ENCODE data around the gene AVPR2. TPM values are rescaled to one million over a fixed set of nuclear protein-coding genes. Genes with fewer than 3 reads are reported as not detected.
A peak's percentile ranks its signal among the peaks of the same experiment; 100 is the strongest.

The AVPR2 gene
- total RNA-seq, 1 donor from 2014 or later: 0.77 TPM

GRCh38 chrX:153874085-153874365, 30.4 kb upstream of the AVPR2 start:
- TF ChIP-seq CTCF (IDR thresholded peaks at IDR 0.05; ENCODE audit: unreplicated experiment): no peak
- no peak for DNase-seq (ENCODE audit: low spot score)
- H3K27me3 Mint-ChIP-seq (ENCODE audit: unreplicated experiment): peaks cover 6% of the 10 kb centered on the region
- no peaks in the 10 kb centered on the region for H3K36me3 Mint-ChIP-seq (ENCODE audit: low read depth, unreplicated experiment)
- no peak overlapping the region for H3K27ac Mint-ChIP-seq (ENCODE audit: unreplicated experiment)
- H3K4me1 Mint-ChIP-seq (ENCODE audit: unreplicated experiment): peaks cover 13% of the 10 kb centered on the region
- H3K9me3 Mint-ChIP-seq (ENCODE audit: unreplicated experiment): no peaks in the 10 kb centered on the region
- H3K4me3 Mint-ChIP-seq (ENCODE audit: unreplicated experiment): no peak overlapping the region

GRCh38 chrX:153874366-153875125, 29.9 kb upstream of the AVPR2 start:
- H3K36me3 Mint-ChIP-seq (ENCODE audit: low read depth, unreplicated experiment): no peaks in the 10 kb centered on the region
- no peak for DNase-seq (ENCODE audit: low spot score)
- peaks cover 6% of the 10 kb centered on the region for H3K27me3 Mint-ChIP-seq (ENCODE audit: unreplicated experiment)
- H3K9me3 Mint-ChIP-seq (ENCODE audit: unreplicated experiment): no peaks in the 10 kb centered on the region
- TF ChIP-seq CTCF (IDR thresholded peaks at IDR 0.05; ENCODE audit: unreplicated experiment): no peak
- peak overlapping the region; percentile 45 for H3K27ac Mint-ChIP-seq (ENCODE audit: unreplicated experiment)
- peaks cover 14% of the 10 kb centered on the region for H3K4me1 Mint-ChIP-seq (ENCODE audit: unreplicated experiment)
- no peak overlapping the region for H3K4me3 Mint-ChIP-seq (ENCODE audit: unreplicated experiment)

- H3K27ac Mint-ChIP-seq (ENCODE audit: unreplicated experiment): no peak overlapping the region
- DNase-seq (ENCODE audit: low spot score): peak; percentile 67
- H3K4me1 Mint-ChIP-seq (ENCODE audit: unreplicated experiment): peaks cover 14% of the 10 kb centered on the region
- H3K4me3 Mint-ChIP-seq (ENCODE audit: unreplicated experiment): no peak overlapping the region
- TF ChIP-seq CTCF (IDR thresholded peaks at IDR 0.05; ENCODE audit: unreplicated experiment): no peak
- H3K9me3 Mint-ChIP-seq (ENCODE audit: unreplicated experiment): no peaks in the 10 kb centered on the region
- peaks cover 6% of the 10 kb centered on the region for H3K27me3 Mint-ChIP-seq (ENCODE audit: unreplicated experiment)
- H3K36me3 Mint-ChIP-seq (ENCODE audit: low read depth, unreplicated experiment): no peaks in the 10 kb centered on the region
Observed at GRCh38 chrX:153875391-153876111, 28.9 kb upstream of the AVPR2 start.

DNA sequence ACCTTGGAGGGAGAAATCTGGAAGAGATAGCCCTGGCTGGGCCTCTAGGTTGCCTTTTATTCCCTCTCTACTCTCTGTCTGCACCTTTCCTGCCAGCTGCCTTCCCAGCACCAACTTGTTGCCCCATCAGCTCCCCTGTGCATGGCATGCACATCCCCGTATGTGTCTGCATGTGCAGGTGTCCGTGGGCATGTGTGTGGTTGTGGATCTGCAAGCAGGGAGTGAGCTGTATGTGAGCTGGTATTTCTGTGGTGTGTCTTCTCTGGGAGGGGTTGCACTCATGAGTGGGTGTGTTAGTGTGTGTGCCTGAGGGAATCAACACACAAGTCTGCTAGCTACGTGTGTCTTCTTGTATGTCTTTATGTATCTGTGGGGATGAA, 28.4 kb upstream of the AVPR2 start:
- DNase-seq (ENCODE audit: low spot score): no peak
- Mint-ChIP-seq H3K36me3 (ENCODE audit: low read depth, unreplicated experiment) (no peaks in the 10 kb centered on the region), H3K27ac (ENCODE audit: unreplicated experiment) (no peak overlapping the region), H3K4me3 (ENCODE audit: unreplicated experiment) (no peak overlapping the region), H3K9me3 (ENCODE audit: unreplicated experiment) (no peaks in the 10 kb centered on the region), H3K4me1 (ENCODE audit: unreplicated experiment) (peaks cover 14% of the 10 kb centered on the region), H3K27me3 (ENCODE audit: unreplicated experiment) (peaks cover 6% of the 10 kb centered on the region)
- no peak for TF ChIP-seq CTCF (IDR thresholded peaks at IDR 0.05; ENCODE audit: unreplicated experiment)

- Mint-ChIP-seq H3K4me3 (ENCODE audit: unreplicated experiment) (no peak overlapping the region), H3K27me3 (ENCODE audit: unreplicated experiment) (peaks cover 6% of the 10 kb centered on the region), H3K4me1 (ENCODE audit: unreplicated experiment) (peaks cover 14% of the 10 kb centered on the region), H3K27ac (ENCODE audit: unreplicated experiment) (no peak overlapping the region), H3K9me3 (ENCODE audit: unreplicated experiment) (no peaks in the 10 kb centered on the region), H3K36me3 (ENCODE audit: low read depth, unreplicated experiment) (no peaks in the 10 kb centered on the region)
- no peak for TF ChIP-seq CTCF (IDR thresholded peaks at IDR 0.05; ENCODE audit: unreplicated experiment)
- no peak for DNase-seq (ENCODE audit: low spot score)
Observed at GRCh38 chrX:153877571-153878261, 26.8 kb upstream of the AVPR2 start.

Measured in endothelial cell (in vitro differentiated cells).